PC-9 (cell line): ENCODE measurements around the gene SYK.

Experiments used
- EZH2 ChIP-seq: fragments of 200-600 bp; sonication (generic); IDR thresholded peaks from 2 replicates; pipeline ENCODE4 v1.8.0; 2017; ENCODE audit warnings: antibody characterized with exemption, low read depth
- TF ChIP-seq, protein P1 (sequence below): fragments of 200-600 bp; sonication (generic); conservative IDR thresholded peaks from 2 replicates; pipeline ENCODE4 v1.6.1; 2017; ENCODE audit warnings: mixed run types, antibody characterized with exemption, mild to moderate bottlenecking, moderate library complexity

DNA sequence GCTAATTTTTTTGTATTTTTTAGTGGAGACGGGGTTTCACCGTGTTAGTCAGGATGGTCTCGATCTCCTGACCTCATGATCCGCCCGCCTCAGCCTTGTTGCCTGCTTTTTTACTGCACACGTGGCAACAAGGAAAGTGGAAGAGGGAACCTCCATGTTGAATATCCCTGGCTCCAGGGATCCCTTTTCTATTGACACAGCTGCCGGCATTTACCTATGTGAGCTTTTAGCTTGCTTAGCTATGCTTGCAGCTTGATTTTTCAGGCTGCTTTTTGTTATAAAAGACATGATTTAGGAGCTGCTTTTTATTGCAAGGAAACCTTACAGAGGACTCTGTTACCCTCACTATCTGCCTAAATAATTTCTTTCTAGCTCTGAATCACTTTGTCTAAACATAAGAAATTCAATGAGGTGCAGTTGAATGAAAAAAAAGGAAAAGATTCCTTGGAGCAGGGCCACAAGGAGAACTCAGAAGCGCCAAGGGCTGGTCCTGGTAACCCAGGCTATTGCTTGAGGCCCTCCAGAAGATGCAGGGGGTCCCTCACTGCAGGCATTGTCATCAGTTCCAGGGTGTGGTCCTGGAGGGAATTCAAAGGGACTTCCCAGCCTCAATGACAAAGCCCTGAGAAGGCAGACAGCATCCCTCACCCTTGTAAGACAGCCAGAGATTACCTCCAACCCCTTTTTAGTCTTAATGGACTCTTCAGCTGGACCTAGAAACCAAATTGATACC is 89.9 kb downstream of the SYK start:
- no peak for TF ChIP-seq EZH2
- TF ChIP-seq, protein P1, sequence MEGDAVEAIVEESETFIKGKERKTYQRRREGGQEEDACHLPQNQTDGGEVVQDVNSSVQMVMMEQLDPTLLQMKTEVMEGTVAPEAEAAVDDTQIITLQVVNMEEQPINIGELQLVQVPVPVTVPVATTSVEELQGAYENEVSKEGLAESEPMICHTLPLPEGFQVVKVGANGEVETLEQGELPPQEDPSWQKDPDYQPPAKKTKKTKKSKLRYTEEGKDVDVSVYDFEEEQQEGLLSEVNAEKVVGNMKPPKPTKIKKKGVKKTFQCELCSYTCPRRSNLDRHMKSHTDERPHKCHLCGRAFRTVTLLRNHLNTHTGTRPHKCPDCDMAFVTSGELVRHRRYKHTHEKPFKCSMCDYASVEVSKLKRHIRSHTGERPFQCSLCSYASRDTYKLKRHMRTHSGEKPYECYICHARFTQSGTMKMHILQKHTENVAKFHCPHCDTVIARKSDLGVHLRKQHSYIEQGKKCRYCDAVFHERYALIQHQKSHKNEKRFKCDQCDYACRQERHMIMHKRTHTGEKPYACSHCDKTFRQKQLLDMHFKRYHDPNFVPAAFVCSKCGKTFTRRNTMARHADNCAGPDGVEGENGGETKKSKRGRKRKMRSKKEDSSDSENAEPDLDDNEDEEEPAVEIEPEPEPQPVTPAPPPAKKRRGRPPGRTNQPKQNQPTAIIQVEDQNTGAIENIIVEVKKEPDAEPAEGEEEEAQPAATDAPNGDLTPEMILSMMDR: no peak
